SK-N-MC (cell line): ENCODE data around the gene TSPYL2.

Source experiments
- EZH2 ChIP-seq: fragments of 200-600 bp; sonication (generic); IDR thresholded peaks from one replicate; pipeline ENCODE4 v1.6.1; 2017; ENCODE audit warnings: antibody characterized with exemption
- POLR2AphosphoS5 ChIP-seq: IDR thresholded peaks from 2 replicates; pipeline ENCODE4 v1.6.1; 2012; ENCODE audit warnings: mild to moderate bottlenecking, low read depth, low read length, borderline replicate concordance

DNA sequence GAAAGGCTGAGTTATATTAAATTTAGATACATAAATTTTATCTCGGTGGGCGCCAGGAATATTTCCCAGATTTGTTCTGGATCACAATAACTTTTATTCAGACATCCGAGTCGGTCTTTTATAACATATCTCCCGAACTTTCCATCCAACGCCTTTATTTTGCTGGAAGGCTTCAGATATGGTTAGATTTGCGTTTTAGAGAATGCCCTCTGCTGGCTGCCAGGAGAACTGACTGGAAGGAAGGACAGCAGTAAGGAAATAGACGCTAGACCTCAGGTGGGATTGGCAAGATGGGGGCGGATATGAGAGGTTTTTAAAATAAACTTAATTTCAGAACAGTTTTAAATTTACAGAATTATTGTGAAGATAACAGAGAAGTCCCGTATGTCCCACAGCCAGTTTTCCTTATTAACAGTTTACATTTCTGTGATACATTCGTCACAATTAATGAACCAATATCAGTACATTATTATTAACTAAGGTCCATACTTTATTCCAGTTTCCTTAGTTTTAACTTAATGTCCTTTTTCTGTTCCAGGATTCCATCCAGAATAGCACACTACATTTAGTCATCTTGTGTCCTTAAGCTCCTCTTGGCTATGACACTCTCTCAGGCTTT is 7.2 kb downstream of the TSPYL2 start:
- no peak for TF ChIP-seq POLR2AphosphoS5
- TF ChIP-seq EZH2, result no peak
